Naive thymus-derived CD4-positive, alpha-beta T cell (primary cell): ENCODE measurements around the gene BNIP1. TPM values are rescaled to one million over a fixed set of nuclear protein-coding genes. Genes with fewer than 3 reads are reported as not detected.

Experiments
- ATAC-seq: fragments of 150-1000 bp; cut with Tn5 transposase; 2 replicates; pipeline ENCODE4 v1.10.0; 2021; ENCODE audit warnings: mild to moderate bottlenecking, moderate library complexity
- CTCF ChIA-PET: fragments of 350-600 bp; sonication (Branson Sonifier 250); formaldehyde crosslinking; loops from one replicate; lab custom pipeline; 2021; ENCODE audit warnings: antibody characterized with exemption; lab: Charles Lee
- POLR2A ChIA-PET: fragments of 350-600 bp; sonication (Branson Sonifier 250); formaldehyde crosslinking; loops from one replicate; lab custom pipeline; 2021; ENCODE audit warnings: antibody characterized with exemption, inconsistent platforms; lab: Charles Lee
- DNase-seq, 9 donors: peaks; one replicate each; pipeline versions ENCODE4 v3.0.0 to v3.0.0-alpha.2; 2020 to 2022; ENCODE audit warnings: mixed read lengths in 1 of 9
- H3K27ac ChIP-seq: one replicate; pipeline ENCODE4 v1.7.0; 2013; ENCODE audit warnings: mild to moderate bottlenecking, low read depth, low read length, moderate library complexity
- H3K27me3 ChIP-seq, 2 donors: one replicate each; pipeline ENCODE4 v1.7.0; 2013; ENCODE audit warnings: low read length in 2 of 2, mild to moderate bottlenecking in 2 of 2, moderate library complexity in 2 of 2; ENCODE audit not compliant: control insufficient read depth in 2 of 2, insufficient read depth in 2 of 2
- H3K36me3 ChIP-seq, 3 experiments: 1 replicate in 2 of 3; 2 replicates in 1 of 3; pipeline ENCODE4 v1.7.0; 2013; ENCODE audit warnings: low read length in 3 of 3, mild to moderate bottlenecking in 3 of 3, moderate library complexity in 1 of 3; ENCODE audit not compliant: insufficient read depth in 3 of 3, control insufficient read depth in 2 of 3
- H3K4me1 ChIP-seq, 2 donors: one replicate each; pipeline ENCODE4 v1.7.0; 2013; ENCODE audit warnings: low read length in 2 of 2, mild to moderate bottlenecking in 2 of 2, moderate library complexity in 1 of 2; ENCODE audit not compliant: control insufficient read depth in 2 of 2, insufficient read depth in 2 of 2
- H3K4me3 ChIP-seq: 2 replicates; pipeline ENCODE4 v1.7.0; 2013; ENCODE audit warnings: mild to moderate bottlenecking, low read length
- H3K9me3 ChIP-seq, 3 experiments: 1 replicate in 2 of 3; 2 replicates in 1 of 3; pipeline ENCODE4 v1.7.0; 2013; ENCODE audit warnings: low read length in 3 of 3; ENCODE audit not compliant: control insufficient read depth in 2 of 3
- H3K27ac Mint-ChIP-seq, 9 donors: one replicate each; pipeline ENCODE4 v1.8.0; 2020 to 2022; ENCODE audit warnings: mixed read lengths in 9 of 9, mild to moderate bottlenecking in 8 of 9, moderate library complexity in 5 of 9, inconsistent platforms in 2 of 9
- H3K27me3 Mint-ChIP-seq, 5 donors: one replicate each; pipeline ENCODE4 v1.8.0; 2021 to 2022; ENCODE audit warnings: mixed read lengths in 5 of 5, mild to moderate bottlenecking in 1 of 5
- H3K36me3 Mint-ChIP-seq, 5 donors: one replicate each; pipeline ENCODE4 v1.8.0; 2020 to 2022; ENCODE audit warnings: mixed read lengths in 5 of 5, mild to moderate bottlenecking in 3 of 5, inconsistent platforms in 1 of 5
- H3K4me1 Mint-ChIP-seq, 7 donors: one replicate each; pipeline ENCODE4 v1.8.0; 2020 to 2022; ENCODE audit warnings: mixed read lengths in 7 of 7, mild to moderate bottlenecking in 3 of 7, inconsistent platforms in 1 of 7
- H3K4me3 Mint-ChIP-seq, 10 donors: one replicate each; pipeline ENCODE4 v1.8.0; 2020 to 2022; ENCODE audit warnings: mild to moderate bottlenecking in 10 of 10, mixed read lengths in 10 of 10, moderate library complexity in 6 of 10, inconsistent platforms in 2 of 10
- H3K9me3 Mint-ChIP-seq, 11 donors: one replicate each; pipeline ENCODE4 v1.8.0; 2020 to 2022; ENCODE audit warnings: mixed read lengths in 11 of 11, mild to moderate bottlenecking in 4 of 11, inconsistent platforms in 1 of 11, moderate library complexity in 1 of 11
- intact Hi-C, 2 donors: fragments of 100-400 bp; cut with micrococcal nuclease; formaldehyde crosslinking; loops; one replicate each; pipeline ENCODE4 v1.15.1; 2023
- polyA plus RNA-seq, 2 donors: library from polyadenylated mRNA; unstranded; fragments of 300-500 nt; fragmentation: Illumina TruSeq; gene quantifications; one replicate each; pipeline ENCODE4 v1.2.3, GENCODE V29; 2021
- total RNA-seq, 6 experiments: library from RNA in 5 of 6; stranded (reverse) in 5 of 6; gene quantifications; 1 replicate in 5 of 6; 2 replicates in 1 of 6; pipeline ENCODE4 v1.2.3 and lab custom pipeline; 2021 to 2026

The BNIP1 gene, protein sequence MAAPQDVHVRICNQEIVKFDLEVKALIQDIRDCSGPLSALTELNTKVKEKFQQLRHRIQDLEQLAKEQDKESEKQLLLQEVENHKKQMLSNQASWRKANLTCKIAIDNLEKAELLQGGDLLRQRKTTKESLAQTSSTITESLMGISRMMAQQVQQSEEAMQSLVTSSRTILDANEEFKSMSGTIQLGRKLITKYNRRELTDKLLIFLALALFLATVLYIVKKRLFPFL
- total RNA-seq (10 to 100 TPM in 3 of 5 experiments, 1 to 10 TPM in 2; 5.5 to 23.2 (median 15.3) TPM), polyA plus RNA-seq (10 to 100 TPM in 1 of 2 donors, 1 to 10 TPM in 1; 5.8 to 19.6 TPM), total RNA-seq (lab: John Stamatoyannopoulos, UW) (19.4 reads per million, percentile 50 among the genes with 10 or more reads in this experiment)

DNA sequence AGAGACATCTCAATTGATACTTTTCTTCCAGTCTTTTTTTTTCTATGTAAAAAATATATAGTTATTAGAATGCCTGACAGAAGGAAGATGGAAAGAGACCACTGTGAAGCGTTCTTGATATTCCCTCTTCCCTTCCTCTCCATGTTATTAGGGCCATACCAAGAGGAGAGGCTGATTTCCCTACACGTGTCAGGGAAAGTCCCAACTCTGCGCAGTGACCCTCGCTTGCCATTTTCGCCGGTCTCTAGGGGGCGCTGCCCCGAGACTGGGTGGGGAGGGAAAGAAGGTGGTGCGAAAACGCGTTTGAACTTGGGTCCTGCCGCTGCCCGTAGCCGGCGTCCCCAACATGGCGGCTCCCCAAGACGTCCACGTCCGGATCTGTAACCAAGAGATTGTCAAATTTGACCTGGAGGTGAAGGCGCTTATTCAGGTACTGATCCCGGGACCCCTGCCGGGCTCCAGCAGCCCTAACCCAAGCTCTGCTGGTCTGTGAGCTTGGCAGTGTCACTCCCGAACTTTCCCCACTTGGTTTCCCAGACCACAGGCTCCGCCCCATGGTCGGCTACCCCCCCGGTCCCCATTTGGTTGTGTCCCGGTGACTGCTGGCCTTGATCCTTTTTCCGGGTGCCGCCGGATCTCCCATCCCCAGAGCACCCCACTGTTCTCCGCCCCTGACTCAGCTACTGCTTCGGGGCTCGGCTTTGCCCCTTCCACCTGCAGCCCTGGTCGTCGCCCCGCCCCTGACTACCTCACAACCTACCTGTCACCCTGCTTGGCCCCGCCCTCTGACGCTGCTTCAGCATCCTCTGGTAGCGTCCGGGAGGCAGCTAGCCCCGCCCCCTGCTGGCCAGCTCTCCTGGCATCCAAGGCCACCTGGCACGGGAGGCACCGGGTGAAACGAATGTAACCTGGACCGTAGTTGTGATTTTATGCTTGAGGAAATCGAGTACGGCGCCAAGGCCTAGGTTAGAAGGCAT is at the start of gene BNIP1:
Gene BNIP1, plus strand, starts transcription at position 332 of the 977 bp plus-strand sequence. Its CDS starts 15 bp downstream, at position 347.
- ATAC-seq (peak; percentile 94), DNase-seq (peak; percentile 92 to 99 (median 96))
- Mint-ChIP-seq H3K27me3 (no peaks in the 10 kb centered on the region), H3K4me1 (peaks cover 5 to 21% (median 16%) of the 10 kb centered on the region in 7 donors), H3K9me3 (peaks cover 0 to 8% (median 0%) of the 10 kb centered on the region in 11 donors), H3K4me3 (peak within 1 kb of the TSS; percentile 93 to 99 (median 97)), H3K36me3 (peaks cover 8 to 23% (median 10%) of the 10 kb centered on the region in 5 donors), H3K27ac (peak within 1 kb of the TSS; percentile 96 to 99 (median 98))
- no peaks in the 10 kb centered on the region for H3K9me3 ChIP-seq
- H3K36me3 ChIP-seq: peaks cover 3 to 29% (median 7%) of the 10 kb centered on the region in 3 experiments
- H3K4me1 ChIP-seq: no peaks in the 10 kb centered on the region
- H3K27me3 ChIP-seq: no peaks in the 10 kb centered on the region
- H3K27ac ChIP-seq: peak within 1 kb of the TSS; percentile 98
- peak within 1 kb of the TSS; percentile 100 for H3K4me3 ChIP-seq
- ChIA-PET CTCF (interaction anchor here (1.0 to 3.7 kb wide), 5 partner anchors 9 to 165 kb away, joined by 3 to 22 read pairs (median 6); partner anchors contain the start of gene ATP6V0E1), POLR2A (interaction anchor here (0.5 to 1.5 kb wide), 10 partner anchors 10 to 185 kb away, joined by 3 to 14 read pairs (median 3); partner anchors contain the start of genes ATP6V0E1 and RPL26L1)
- intact Hi-C loops: loop anchor here (1.0 to 10.0 kb wide), 15 partner anchors 60 to 1757 kb away; partner anchors contain the start of genes CREBRF (in 2 of the 2), RPL26L1 (in 2 of the 2), BOD1 (in 1 of the 2) and CPEB4 (in 1 of the 2)

DNA sequence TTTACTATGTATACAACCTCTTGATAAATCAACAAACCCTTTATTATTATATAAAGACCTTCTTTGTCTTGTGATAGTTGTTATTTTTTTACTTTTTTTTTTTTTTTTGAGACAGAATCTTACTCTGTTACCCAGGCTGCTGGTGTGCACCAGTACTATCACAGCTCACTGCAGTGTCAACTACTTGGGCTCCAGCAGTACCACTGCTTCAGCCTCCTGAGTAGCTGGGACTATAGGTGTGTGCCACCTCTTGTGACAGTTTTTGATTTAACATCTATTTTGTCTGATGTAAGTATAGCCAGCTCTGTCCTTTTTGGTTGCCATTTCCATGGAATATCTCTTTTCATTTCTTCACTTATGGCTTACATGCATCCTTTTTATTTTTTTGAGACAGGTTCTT is 45.5 kb upstream of the BNIP1 start:
- peaks cover 3 to 88% (median 70%) of the 10 kb centered on the region in 7 donors for H3K4me1 Mint-ChIP-seq

DNA sequence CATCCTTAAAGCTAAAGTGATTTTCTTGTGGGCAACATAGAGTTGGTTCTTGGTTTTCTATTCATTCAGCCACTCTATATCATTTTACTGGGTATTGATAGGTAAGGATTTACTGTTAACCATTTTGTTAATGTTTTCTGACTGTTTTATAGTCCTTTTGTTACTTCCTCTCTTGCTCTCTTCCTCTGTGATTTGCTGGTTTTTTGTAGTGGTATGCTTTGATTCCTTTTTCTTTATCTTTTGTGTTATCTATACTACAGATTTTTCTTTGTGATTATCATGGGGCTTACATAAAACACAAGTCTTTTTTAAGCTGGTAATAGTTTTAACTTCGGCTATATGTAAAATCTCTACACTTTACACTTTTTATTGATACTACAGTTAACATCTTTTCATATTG is 44.9 kb upstream of the BNIP1 start:
- H3K36me3 ChIP-seq: peaks cover 0 to 7% (median 0%) of the 10 kb centered on the region in 3 experiments
- Mint-ChIP-seq H3K36me3 (peaks cover 5 to 22% (median 19%) of the 10 kb centered on the region in 5 donors), H3K27me3 (no peaks in the 10 kb centered on the region), H3K4me1 (peaks cover 3 to 88% (median 70%) of the 10 kb centered on the region in 7 donors), H3K4me3 (peak overlapping the region in 8 of 10 donors; percentile 33 to 73 (median 58)), H3K9me3 (peaks cover 0 to 10% (median 4%) of the 10 kb centered on the region in 11 donors), H3K27ac (peak overlapping the region in 6 of 9 donors; percentile 12 to 67 (median 44))
- no peak overlapping the region for H3K4me3 ChIP-seq
- peaks cover 0 to 17% of the 10 kb centered on the region in 2 donors for H3K4me1 ChIP-seq
- ChIA-PET POLR2A (interaction anchor here (0.6 to 1.2 kb wide), 3 partner anchors 19 to 79 kb away, joined by 3 read pairs; no protein-coding TSS in a partner anchor), CTCF (interaction anchor here (0.9 kb wide), 1 partner anchor 64 kb away, joined by 3 read pairs; no protein-coding TSS in a partner anchor)
- intact Hi-C loops: no loop called here
- H3K27me3 ChIP-seq: no peaks in the 10 kb centered on the region
- H3K27ac ChIP-seq: no peak overlapping the region
- DNase-seq (peak in 6 of 9 donors; percentile 20 to 53 (median 34)), ATAC-seq (peak; percentile 76)
- peaks cover 0 to 5% (median 0%) of the 10 kb centered on the region in 3 experiments for H3K9me3 ChIP-seq

More for the DNA sequence above, 45.5 kb upstream of the BNIP1 start:
- ChIA-PET CTCF (interaction anchor here (0.6 to 0.7 kb wide), 2 partner anchors 27 to 155 kb away, joined by 3 to 4 read pairs; no protein-coding TSS in a partner anchor), POLR2A (interaction anchor here (1.2 kb wide), 1 partner anchor 60 kb away, joined by 3 read pairs; no protein-coding TSS in a partner anchor)
- H3K36me3 ChIP-seq: peaks cover 0 to 7% (median 0%) of the 10 kb centered on the region in 3 experiments
- H3K27ac ChIP-seq: no peak overlapping the region
- Mint-ChIP-seq H3K36me3 (peaks cover 8 to 29% (median 22%) of the 10 kb centered on the region in 5 donors), H3K27ac (peak overlapping the region in 8 of 9 donors; percentile 1 to 67 (median 36)), H3K4me3 (peak overlapping the region in 8 of 10 donors; percentile 22 to 73 (median 51)), H3K9me3 (peaks cover 0 to 10% (median 4%) of the 10 kb centered on the region in 11 donors), H3K27me3 (no peaks in the 10 kb centered on the region)
- peaks cover 0 to 17% of the 10 kb centered on the region in 2 donors for H3K4me1 ChIP-seq
- H3K9me3 ChIP-seq: peaks cover 0 to 5% (median 0%) of the 10 kb centered on the region in 3 experiments
- H3K27me3 ChIP-seq: no peaks in the 10 kb centered on the region
- H3K4me3 ChIP-seq: no peak overlapping the region
- intact Hi-C loops: no loop called here
- DNase-seq (no peak), ATAC-seq (peak; percentile 55)

DNA sequence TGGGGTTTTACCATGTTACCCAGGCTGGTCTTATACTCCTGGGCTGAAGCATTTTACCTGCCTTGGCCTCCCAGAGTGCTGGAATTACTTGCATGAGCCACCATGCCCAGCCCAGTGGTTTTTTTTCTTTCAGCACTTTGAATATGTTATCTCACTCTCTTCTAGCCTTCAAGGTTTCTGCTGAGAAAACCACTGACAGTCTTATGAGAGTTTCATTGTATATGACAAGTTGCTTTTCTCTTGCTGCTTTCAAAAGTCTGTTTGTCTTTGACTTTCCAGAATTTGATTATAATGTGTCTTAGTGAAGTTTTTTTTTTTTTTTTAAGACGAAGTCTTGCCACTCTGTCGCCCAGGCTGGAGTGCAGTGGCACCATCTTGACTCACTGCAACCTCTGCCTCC is 43.1 kb upstream of the BNIP1 start:
- Histone ChIP-seq H3K9me3 (peaks cover 0 to 5% (median 0%) of the 10 kb centered on the region in 3 experiments), H3K4me1 (peaks cover 0 to 17% of the 10 kb centered on the region in 2 donors), H3K27me3 (no peaks in the 10 kb centered on the region), H3K4me3 (no peak overlapping the region), H3K27ac (no peak overlapping the region), H3K36me3 (peaks cover 0 to 7% (median 0%) of the 10 kb centered on the region in 3 experiments)
- H3K4me3 Mint-ChIP-seq: peak overlapping the region in 3 of 10 donors; percentile 7 to 49 (median 11)
- peaks cover 0 to 10% (median 4%) of the 10 kb centered on the region in 11 donors for H3K9me3 Mint-ChIP-seq
- ChIA-PET POLR2A (no interaction called here), CTCF (no interaction called here)
- DNase-seq (no peak), ATAC-seq (no peak)
- intact Hi-C loops: loop anchor here in 1 of 2 donors (5.0 kb wide), 1 partner anchor 34 kb away; no protein-coding TSS in a partner anchor
- peaks cover 9 to 21% (median 16%) of the 10 kb centered on the region in 5 donors for H3K36me3 Mint-ChIP-seq
- peak overlapping the region in 3 of 9 donors; percentile 14 to 47 (median 14) for H3K27ac Mint-ChIP-seq
- no peaks in the 10 kb centered on the region for H3K27me3 Mint-ChIP-seq
- H3K4me1 Mint-ChIP-seq: peaks cover 3 to 89% (median 73%) of the 10 kb centered on the region in 7 donors

DNA sequence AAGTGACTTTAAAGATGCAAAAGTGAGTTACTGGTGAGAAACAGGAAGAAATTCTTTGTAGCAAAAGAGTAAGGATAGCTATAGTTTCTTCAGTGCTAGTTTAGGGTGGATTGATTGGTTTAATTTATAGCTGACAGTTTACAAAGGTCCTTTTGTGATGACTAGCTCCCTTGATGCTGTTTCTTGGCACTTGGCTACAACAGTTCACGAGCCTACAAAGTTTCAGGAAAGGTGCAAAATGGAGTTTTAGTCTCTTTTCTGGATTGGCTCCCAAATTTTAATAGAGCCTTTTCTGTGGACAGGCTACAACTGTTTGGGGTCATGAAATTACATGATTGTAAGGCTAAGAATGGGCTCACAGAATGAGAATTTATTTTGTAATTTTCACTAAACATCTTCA is 40.9 kb upstream of the BNIP1 start:
- H3K27me3 ChIP-seq: no peaks in the 10 kb centered on the region
- ChIA-PET CTCF (no interaction called here), POLR2A (no interaction called here)
- no peak overlapping the region for H3K4me3 ChIP-seq
- H3K36me3 Mint-ChIP-seq: peaks cover 9 to 25% (median 18%) of the 10 kb centered on the region in 5 donors
- H3K27me3 Mint-ChIP-seq: no peaks in the 10 kb centered on the region
- intact Hi-C loops: loop anchor here in 1 of 2 donors (5.0 kb wide), 1 partner anchor 36 kb away; no protein-coding TSS in a partner anchor
- no peak overlapping the region for H3K27ac Mint-ChIP-seq
- no peak overlapping the region for H3K27ac ChIP-seq
- peaks cover under 1 to 10% (median under 1%) of the 10 kb centered on the region in 3 experiments for H3K36me3 ChIP-seq
- peaks cover 0 to 5% (median 0%) of the 10 kb centered on the region in 3 experiments for H3K9me3 ChIP-seq
- peaks cover 0 to 10% (median 4%) of the 10 kb centered on the region in 11 donors for H3K9me3 Mint-ChIP-seq
- H3K4me1 Mint-ChIP-seq: peaks cover 3 to 72% (median 57%) of the 10 kb centered on the region in 7 donors
- no peak overlapping the region for H3K4me3 Mint-ChIP-seq
- ATAC-seq (no peak), DNase-seq (no peak)
- peaks cover 0 to 17% of the 10 kb centered on the region in 2 donors for H3K4me1 ChIP-seq
